Right lung (tissue), 5 donors: Measurements from ENCODE around the gene PRKAB2. TPM values are rescaled to one million over a fixed set of nuclear protein-coding genes. Genes with fewer than 3 reads are reported as not detected.
A peak's percentile ranks its signal among the peaks of the same experiment; 100 is the strongest.
"Not testable (repeated sequence)": the region's sequence is repeated elsewhere in the genome, so short reads cannot be mapped to it uniquely, and the experiment has no call there.

Experiments
- DNase-seq, 2 donors: peaks; one replicate each; pipeline ENCODE4 v3.0.0-alpha.2; 2013
- polyA plus RNA-seq, 5 donors: library from polyadenylated mRNA; unstranded; fragments of 120-200 nt; gene quantifications; one replicate each; pipeline versions ENCODE4 v1.2.1 to v1.2.3, GENCODE V29; 2013; ENCODE audit warnings: inconsistent platforms in 1 of 5, low replicate concordance in 1 of 5; ENCODE audit not compliant: insufficient read length in 5 of 5, insufficient read depth in 1 of 5

The PRKAB2 gene
- polyA plus RNA-seq, 5 donors, result 24.0 to 41.0 (median 32.5) TPM

DNA sequence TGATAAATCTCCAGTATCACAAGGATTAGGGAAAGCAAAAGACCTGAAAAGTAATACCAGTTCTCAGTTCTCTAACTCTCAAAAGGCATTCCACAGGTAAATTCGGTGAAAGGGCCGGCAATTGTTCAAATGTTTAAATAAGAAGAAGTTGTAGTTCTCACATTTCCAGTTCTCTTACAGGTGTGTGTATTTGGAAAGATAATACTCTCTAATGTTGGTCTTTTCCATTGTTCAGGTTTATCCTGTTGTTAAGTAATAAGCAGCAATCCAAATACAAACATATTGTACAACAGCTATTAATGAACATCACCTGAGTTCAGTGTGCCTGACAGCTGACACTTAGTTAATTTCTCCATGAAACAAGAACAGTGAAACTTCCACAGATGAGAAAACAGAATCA lies 13.2 kb upstream of the PRKAB2 start:
- no peak for DNase-seq

DNA sequence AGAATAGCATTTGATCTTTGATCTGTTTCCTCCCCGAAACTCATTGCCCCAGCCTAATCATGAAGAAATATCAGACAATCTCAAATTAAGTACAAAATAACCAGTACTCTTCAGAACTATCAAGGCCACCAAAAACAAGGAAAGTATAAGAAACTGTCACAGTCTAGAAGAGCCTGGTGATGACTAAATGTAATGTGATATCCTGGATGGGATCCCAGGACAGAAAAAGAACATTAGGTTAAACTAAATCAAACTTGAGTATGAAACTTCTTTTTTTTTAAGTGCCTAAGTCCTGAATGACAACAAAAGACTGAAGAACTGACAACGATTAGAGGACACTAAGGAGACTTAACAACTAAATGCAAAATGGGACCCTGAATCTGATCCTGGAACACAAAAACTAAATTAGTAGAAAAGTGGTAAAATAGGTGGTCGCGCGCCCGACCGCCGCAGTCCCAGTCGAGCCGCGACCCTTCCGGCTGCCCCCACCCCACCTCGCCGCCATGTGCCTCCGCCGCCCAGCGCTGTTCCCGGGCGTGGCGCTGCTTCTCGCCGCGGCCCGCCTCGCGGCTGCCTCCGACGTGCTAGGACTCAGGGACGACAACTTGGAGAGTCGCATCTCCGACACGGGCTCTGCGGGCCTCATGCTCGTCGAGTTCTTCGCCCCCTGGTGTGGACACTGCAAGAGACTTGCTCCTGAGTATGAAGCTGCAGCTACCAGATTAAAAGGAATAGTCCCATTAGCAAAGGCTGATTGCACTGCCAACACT lies 5.5 kb upstream of the PRKAB2 start:
- no peak for DNase-seq

DNA sequence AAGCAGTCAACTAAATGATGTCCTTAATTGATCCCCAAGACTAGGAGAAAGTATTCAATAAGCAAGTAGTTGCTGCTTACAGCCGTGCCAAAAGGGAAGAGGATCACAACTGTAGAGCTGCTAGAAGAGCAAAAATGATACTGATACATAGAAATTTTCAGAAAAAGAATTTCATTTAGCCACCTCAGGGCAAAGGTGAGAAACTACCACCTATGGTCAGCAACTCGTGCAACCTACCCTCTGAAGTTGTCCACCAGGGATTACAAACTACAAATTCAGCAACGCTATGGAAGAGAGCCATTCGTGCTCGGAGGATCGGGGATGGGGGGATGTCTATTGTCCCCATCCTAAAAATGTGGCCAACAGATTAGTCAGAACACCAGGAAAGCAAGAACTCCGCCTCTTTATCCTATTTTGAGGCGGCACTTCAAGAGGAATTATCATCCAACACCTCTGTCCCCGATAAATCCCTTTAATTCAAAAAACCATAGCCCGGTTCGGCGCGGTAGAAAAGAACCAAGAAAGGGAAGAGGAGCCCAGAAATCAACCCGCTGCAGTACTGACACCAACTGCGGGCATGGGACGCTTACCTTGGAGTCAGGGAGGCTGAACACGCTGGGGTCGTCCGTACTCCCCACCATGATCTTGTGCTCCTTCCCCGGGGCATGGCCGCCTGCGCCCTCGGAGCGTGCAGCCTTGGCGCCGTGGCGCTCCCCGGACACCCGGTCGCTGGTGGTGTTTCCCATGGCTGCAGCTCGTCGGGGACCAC lies 687 bp downstream of the PRKAB2 start:
- no peak for DNase-seq

DNA sequence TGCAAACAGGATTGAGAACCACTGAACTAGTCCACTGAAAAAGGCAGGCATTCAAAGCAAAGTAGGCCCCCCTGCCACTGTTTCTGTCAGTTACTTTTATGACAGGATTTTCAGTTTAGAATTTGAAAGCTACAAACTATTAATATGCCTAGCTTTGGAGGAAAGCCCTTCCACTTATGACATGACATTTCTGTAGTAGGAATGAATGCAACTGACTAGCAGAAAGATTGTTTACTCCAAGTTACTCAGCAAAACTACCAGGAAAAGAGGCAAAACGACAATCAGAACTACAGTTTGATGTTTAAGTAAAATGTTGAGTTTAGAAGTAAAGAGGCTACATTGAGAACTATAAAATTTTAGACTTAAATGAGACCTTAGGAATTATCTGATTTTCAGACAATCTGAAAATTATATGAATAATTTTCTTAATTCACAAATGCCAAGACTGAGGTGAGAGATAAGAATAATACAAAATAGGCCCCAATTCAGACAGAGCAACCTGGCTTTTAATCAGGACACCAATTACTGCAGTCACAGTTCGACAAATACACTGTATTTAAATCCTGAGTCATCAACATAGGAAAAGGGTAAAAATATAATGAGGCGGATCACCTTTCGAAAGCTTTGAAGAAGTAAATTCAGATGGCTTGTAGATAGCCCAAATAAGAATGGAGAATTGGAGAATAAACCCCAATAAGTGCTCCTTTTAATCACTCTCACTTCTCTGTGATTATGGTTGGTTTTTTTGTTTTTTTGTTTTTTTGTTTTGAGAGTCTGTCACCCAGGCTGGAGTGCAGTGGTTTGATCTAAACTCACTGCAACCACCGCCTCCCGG lies 2.2 kb downstream of the PRKAB2 start:
- no peak for DNase-seq

DNA sequence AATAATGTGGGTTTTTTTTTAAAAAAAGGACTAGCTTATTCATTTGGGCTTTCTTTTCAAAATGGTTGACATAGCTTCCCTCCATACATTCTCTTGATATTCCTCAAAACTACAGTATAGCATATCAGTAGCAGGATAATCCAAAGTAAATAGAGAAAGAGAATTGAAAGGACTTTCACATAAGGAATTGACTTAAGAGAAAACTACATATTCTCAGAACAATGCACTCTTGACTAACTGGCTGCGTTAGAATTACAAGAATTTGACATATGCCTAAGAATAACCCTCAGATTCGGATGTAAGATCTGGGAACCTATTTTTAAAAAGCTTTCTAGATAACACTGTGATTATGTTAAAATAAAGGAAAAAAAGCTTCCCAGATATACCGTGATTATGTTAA lies 3.1 kb downstream of the PRKAB2 start:
- DNase-seq, result no peak

DNA sequence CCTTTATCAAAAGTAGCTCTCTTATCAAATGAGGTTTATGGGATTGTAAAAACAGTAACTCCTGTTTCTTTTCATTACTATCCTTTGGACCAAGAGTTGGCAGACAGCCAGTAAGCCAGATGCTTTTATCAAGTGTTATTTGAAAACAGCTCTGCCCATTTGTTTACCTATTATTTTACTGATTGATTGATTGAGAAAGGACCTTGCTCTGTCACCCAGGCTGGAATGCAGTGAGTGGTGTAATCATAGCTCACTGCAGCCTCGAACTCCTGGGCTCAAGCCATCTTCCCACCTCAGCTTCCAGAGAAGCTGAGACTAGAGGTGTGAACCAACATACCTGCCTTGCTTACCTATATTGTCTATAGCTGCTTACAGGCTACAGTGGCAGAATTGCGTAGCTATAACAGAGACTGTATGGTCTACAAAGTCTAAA lies 3.6 kb downstream of the PRKAB2 start:
- no peak for DNase-seq

DNA sequence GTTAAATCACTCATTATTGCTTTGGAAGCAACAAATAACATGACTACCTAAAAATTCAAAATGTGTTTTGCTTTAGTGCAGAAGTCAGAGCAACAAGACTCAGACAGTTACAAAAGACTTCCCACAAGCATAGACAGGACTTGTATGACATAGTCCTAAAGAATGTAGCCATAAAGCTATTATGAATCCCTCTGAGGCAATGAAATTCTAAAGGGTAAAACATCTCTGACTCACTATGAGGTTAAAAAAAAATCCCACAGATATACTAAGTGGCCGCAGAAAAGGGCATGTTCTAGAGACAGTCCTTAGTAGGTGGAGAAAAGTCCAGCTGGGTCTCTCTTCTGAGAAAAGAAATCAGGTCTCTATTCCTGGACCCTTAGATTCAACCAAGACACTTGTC lies 4.9 kb downstream of the PRKAB2 start:
- DNase-seq, result no peak

DNA sequence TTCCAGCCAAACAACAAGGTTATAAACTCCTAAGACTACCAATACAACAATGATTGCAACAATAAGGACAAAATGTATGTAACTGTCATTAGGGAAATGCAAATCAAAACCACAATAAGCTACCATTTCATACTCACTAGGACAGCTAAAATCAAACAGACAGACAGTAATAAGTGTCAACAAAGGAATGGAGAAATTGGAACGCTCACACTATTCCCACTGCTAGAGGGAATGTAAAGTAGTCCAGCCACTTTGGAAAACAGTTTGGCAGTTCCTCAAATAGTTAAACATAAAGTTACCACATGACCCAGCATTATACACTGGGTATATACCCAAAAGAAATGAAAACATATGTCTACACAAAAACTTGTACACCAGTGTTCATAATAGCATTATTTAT lies 9.3 kb downstream of the PRKAB2 start:
- DNase-seq, result no peak

DNA sequence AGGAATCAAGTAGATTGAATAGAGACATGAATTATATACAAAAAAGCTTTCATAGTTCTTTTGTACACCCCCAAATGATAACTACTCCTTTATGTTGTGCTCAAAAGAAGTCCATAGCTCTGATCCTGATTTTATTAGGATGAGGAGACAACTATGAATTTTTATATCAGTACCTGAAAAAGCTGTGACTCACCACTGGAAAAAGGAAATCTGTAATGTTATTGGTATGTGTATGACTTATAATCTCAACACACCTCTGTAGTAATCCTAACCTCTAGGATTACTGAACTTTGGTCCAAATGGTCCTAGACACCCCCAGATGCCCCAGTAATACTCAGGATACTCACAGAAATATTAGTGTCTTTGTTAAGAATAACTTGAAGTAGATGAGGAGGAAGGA lies 10.2 kb downstream of the PRKAB2 start:
- no peak for DNase-seq

DNA sequence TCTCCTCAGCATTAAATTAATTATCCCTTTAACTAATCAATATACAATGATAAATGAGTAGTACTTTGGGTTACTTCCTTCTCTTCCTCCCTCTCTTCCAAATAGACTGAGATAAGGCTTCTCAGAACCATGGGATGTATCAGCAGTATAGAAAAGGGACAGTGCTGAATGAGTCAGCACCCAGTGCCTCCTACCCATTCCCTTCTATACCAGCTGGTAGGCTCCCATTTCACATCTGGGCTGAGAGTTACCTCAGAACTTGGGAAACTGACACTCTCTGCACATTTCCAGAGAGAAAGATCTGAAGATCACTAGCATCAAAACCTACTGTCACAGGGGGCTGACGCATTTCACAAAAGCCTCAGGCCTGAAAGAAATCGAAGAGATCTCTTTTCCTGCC lies 15.2 kb downstream of the PRKAB2 start:
- not testable (repeated sequence) for DNase-seq

DNA sequence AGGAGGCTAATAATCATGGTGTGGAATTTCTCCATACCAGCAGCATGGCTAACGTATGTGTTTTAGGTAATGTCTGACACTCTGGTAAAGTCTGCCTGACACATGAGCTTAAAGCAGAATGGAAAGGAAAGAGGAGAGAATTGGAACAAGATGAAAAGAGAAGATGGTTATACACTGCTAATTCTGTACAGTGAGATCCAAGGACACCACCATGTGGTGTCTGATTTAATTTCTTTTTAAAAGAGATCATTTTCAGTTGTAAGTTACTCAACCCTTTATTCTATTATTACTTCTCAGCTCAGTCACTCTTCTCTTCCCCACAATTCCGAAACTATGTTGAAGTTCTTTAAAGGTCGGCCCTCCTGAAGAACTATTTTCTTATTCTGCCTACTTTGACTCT lies 15.6 kb downstream of the PRKAB2 start:
- no peak for DNase-seq

DNA sequence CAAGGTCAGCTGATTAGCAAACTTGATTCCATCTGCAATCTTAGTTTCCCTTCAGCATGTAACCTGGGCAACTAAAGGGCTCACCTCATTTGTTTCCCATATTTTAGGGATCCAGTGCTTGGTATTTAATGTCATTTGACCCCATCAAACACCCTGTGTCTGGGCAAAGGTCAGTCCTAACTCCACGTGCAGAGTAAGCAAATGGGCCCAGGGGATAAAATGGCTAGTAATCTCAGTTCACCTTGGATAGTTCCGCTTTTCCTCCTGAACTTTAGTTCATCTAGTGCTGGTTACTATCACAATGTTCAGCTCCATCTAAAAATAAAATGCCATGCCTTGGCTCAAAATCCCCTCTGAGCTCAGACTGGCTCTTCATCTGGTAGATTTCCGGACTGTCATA lies 19.5 kb downstream of the PRKAB2 start:
- no peak for DNase-seq

DNA sequence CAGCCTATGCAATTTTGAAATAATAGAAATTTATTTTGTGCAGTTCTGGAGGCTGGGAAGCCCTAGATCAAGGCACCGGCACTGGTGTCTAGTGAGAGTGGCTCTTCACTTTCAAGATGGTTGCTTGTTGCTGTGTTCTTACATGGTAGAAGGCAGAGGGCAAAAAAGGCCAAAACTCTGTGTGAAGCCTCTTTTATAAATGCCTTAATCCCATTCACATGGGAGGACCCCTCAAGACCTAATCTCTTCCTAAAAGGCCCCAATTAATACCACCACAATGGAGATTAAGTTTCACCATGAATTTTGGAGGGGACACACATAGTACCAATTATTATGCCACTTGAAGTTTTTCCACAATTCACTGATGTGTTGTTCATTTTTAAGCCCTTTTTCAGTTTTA lies 21.0 kb downstream of the PRKAB2 start:
- no peak for DNase-seq

DNA sequence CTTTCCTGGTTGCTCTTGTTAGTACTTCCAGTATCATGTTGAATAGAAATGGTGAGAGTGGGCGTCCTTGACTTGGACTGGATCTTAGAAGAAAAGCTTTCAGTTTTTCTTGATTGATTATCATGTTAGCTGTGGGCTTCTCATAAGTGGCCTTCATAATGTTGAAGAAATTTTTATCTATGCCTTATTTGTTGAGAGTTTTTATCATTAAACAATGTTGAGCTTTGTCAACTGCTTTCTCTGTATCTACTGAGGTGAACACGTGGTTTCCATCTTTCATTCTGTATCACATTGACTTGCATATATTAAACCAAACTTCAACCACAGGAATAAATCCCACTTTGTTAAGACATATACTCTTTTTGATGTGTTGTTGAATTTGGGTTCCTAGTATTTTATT lies 29.4 kb downstream of the PRKAB2 start:
- no peak for DNase-seq

DNA sequence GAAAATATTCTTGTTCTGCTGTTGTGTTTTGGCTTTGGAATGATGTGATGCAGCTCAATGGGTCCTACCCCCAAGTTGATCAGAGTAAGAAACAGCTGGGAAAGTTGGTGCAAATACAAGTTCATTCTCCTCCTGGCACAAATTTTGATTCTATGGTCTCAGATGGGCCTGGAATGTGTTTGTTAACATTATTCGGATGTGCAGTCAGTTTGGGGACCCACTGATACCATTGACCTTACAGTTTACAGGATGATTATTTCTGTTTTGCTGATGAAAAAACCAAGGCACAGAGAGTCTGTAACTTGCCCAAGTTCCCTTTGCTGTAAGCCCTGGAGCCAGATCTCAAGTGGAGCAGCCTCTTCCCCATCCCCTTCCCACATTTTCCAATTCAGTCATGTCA lies 41.5 kb downstream of the PRKAB2 start:
- DNase-seq, result peak; percentile 82 to 83

DNA sequence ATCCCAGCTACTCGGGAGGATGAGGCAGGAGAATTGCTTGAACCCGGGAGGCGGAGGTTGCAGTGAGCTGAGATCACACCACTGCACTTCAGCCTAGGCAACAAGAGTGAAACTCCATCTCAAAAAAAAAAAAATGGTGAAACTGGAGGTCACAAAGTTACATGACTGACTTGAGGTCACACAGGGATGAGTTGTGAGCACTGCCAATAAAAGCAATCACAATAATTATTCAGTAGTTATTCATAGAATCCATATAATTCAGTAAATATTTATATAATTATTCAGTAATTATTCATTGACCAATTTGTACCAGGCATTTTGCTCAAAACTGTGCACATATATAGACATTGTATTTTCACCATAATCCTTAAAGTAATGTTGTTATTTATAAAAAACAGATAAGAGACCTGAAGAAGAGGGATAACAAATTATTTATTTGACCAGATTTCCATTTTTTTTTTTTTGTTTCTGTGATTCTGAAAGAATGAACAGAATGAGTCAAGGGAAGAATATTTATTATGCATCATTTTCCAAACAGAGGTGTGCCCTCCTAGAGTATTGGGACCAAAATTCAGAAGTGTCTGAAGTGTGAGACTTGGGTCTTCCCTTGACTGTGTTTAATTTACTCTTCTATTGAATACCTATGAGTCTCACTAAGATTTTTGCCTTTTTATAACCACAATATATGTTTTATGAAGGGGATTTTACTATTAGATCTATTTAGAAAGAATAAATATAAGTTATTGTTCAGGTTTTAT lies 43.0 kb downstream of the PRKAB2 start:
- no peak for DNase-seq

DNA sequence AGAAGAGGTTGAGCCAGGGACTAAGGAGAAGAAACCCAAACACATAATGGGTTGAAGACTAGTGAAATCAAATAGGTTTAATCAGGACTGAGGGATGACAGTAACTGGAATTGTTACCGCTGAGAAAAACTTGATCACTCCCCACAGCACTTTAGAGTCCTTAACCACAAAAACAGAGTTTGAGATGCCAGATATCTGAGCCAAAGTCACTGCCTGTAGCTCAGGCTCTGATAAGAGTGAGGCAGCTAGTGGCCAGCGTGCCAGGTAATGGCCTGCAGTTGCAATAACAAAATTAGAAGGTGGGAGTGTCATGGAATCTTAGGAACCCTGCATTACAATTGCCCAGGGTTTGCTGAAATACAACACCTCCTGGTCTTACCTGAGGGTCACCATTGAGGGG lies 48.0 kb downstream of the PRKAB2 start:
- DNase-seq, result no peak

DNA sequence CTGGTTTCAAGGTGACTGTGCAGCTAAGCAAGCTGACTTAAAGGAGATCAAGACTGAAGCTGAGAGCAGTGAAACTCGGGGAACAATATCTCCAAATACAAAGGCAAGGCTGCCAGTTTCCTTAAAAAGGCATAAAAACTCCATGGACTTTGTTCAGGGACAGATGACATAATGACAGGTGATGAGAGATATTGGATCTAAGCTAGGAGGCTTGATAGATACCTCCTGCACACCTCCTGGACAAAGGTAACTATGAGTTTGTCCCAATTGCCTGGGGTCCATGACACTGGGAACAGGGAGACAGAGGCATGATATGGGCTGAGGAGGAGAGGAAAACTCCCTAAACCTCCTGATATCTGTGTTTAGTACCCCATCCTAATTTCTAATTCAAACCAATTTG lies 55.2 kb downstream of the PRKAB2 start:
- DNase-seq, result no peak

DNA sequence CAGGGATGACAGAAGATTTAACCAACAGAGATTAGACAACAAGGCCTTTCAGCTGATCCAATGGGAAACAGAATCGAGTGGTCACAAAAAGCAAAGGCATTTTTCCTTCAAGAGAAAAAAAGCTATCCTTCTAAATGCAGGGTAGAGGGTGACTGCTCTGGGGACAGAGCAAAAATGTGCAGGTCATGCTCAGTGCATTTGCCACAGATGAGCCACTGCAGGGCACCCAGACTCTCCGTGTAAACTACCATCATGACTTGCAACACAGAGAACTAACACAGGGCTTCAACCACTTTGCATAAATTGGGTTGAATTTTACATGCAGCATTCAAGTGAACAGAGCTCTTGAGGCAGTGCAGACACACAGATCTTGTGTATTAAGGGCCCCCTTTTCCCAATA lies 56.8 kb downstream of the PRKAB2 start:
- no peak for DNase-seq

DNA sequence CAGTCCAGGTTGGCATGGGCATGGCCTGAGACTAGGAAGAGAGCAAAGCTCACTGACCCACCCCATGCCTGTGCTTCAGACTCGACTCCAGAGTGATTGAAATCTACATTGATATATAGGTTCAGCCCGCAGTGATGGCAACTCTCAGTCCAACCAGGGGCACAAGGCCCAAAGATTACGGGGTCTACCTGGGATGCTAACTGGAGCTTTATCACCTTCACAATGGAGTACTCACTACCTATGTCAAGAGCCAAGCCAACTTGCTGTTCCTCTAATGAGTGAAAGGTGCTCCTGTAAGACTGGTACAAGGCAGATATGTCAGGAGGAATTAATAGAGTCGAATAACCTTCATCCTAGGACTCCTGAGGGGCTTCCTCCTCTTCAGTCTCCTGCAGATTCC lies 57.2 kb downstream of the PRKAB2 start:
- DNase-seq, result not testable (repeated sequence)

DNA sequence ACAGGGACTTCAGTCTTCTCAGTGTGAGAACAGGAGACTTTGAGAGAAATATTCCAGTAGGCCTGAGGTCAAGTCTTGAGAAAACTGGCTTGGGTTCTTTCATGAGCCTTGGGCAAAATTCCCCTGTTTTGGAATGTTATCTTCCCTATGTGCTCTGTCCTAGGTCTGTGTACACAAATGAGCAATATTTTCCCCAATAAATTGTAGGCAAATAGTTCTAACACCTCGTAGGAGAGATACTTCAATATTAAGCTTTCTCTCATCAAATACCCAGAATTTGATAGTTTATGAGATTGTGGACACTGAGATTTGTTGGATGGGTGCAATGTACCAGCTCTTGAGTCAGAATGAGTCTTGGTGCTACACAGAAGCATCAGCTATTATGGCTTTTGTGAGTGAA lies 57.9 kb downstream of the PRKAB2 start:
- not testable (repeated sequence) for DNase-seq
